Activated CD8-positive, alpha-beta memory T cell treated with anti-CD3 and anti-CD28 coated beads for 36 hours (primary cell): ENCODE data around the gene CAMK4. TPM values are rescaled to one million over a fixed set of nuclear protein-coding genes. Genes with fewer than 3 reads are reported as not detected.

Source experiments
- CTCF ChIA-PET: fragments of 350-600 bp; sonication (Branson Sonifier 250); formaldehyde crosslinking; loops from one replicate; lab custom pipeline; 2021; ENCODE audit warnings: antibody characterized with exemption; lab: Charles Lee
- POLR2A ChIA-PET: fragments of 350-600 bp; sonication (Branson Sonifier 250); formaldehyde crosslinking; loops from one replicate; lab custom pipeline; 2021; ENCODE audit warnings: antibody characterized with exemption; lab: Charles Lee
- total RNA-seq, 2 experiments: library from RNA; stranded (reverse); gene quantifications; one replicate each; pipeline ENCODE4 v1.2.3, GENCODE V29; 2021

Gene CAMK4
- total RNA-seq, 2 experiments from 2014 or later = 51.8 to 57.4 TPM

GRCh38 chr5:111486926-111487325 lies 262.7 kb downstream of the CAMK4 start:
- POLR2A ChIA-PET = no interaction called here
- CTCF ChIA-PET = no interaction called here

- POLR2A ChIA-PET = no interaction called here
- CTCF ChIA-PET = no interaction called here
Measured at GRCh38 chr5:111488353-111488752, 264.2 kb downstream of the CAMK4 start.

DNA sequence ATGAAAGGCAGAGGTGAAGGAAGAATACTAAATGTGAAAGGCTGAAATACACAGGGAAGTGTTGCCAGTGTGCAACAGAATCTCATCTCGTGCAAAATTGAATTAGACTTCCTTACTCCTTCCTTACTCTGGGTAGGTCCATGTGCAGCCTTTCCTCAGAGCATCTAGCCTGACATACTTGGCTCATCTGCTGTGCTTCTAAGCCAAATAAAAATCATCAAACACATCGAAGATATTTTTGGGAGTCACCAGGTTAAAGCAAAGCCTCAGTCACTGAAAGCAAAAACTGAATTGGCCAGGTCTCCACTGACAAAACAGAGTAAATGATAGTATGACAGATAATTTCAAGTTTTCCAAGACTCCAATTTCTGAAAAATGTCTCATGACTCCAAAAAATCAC lies 268.8 kb downstream of the CAMK4 start:
- ChIA-PET CTCF (no interaction called here), POLR2A (no interaction called here)

GRCh38 chr5:111494355-111494999 lies 270.3 kb downstream of the CAMK4 start:
- POLR2A ChIA-PET = no interaction called here
- CTCF ChIA-PET = interaction anchor here (0.6 kb wide), 1 partner anchor 17 kb away, joined by 4 read pairs; no protein-coding TSS in a partner anchor

DNA sequence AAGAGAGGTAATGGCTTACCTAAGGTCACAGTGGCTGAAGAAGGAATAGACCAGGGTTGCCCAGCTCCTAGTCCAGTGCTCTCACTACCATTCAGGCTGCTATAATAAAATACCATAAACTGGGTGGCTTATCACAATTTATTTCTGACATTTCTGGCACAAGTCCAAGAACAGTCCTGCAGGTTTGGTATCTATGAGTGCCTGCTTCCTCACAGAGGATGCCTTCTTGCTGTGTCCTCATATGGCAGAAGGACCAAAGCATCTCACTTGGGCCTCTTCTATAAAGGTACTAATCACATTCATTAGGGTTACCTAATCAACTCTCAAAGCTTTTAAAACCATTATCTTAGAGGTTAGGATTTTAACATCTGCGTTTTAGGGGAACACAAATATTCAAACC lies 271.0 kb downstream of the CAMK4 start:
- CTCF ChIA-PET = no interaction called here
- POLR2A ChIA-PET = no interaction called here

GRCh38 chr5:111498346-111498745 lies 274.2 kb downstream of the CAMK4 start:
- ChIA-PET CTCF (no interaction called here), POLR2A (no interaction called here)

- ChIA-PET POLR2A (no interaction called here), CTCF (no interaction called here)
Measured at GRCh38 chr5:111502956-111503355, 278.8 kb downstream of the CAMK4 start.

DNA sequence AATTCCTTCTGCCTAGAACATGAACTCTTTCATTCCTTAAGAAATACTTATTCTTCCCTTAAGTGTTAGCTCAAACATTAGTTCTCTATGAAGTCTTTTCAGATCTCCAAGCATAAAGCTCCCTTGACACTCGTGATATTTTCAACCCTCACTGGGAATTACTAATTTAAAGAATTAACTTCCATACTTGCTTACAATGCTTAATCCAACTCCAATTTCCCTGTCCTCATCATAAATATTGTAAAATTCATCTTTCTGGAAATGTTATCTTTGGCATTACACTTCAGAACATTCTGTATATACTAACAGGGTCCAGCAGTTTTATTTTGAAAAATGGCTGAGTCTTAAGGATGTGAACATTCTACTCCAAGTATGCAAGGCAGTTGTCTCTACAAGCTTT lies 280.9 kb downstream of the CAMK4 start:
- POLR2A ChIA-PET = no interaction called here
- CTCF ChIA-PET = no interaction called here

DNA sequence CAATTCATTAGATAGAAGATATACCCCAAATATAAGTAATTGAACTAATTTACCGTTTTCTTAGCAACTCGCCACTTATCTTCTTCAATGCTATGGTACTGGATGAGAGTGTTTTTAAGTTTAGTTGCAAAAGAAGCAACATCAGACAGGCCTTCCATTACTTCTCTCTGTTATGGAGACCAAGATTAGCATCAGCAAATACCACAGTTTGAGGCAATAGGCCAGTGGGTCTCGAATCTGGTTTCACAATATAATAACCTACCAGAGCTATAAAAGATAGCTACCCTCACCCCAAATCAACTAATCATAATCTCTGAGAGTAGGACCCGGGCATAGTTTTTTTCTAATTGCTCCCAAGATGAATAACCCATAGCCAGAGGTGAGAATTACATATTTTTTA lies 283.1 kb downstream of the CAMK4 start:
- CTCF ChIA-PET = no interaction called here
- POLR2A ChIA-PET = no interaction called here

DNA sequence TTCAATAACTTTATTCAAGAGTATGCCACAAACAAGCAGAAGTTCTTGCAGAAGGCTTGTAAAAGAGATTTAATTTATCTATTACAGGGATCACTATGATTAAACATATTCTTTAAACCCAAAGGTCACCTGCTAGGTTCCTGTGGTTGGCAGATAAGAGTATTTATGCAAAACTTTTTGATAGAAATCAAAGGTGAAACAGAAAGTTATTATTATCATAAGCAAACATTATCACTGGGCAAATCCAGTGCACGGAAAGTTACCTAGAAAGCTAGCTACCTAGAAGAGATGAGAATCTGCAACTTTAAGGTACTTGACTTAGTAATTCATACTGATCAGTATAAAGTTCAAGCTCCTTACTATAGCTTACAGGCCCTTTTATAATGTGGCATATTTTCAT lies 284.9 kb downstream of the CAMK4 start:
- ChIA-PET CTCF (no interaction called here), POLR2A (no interaction called here)

- POLR2A ChIA-PET = interaction anchor here (1.2 to 1.5 kb wide), 2 partner anchors 12 to 19 kb away, joined by 3 to 8 read pairs; no protein-coding TSS in a partner anchor
- CTCF ChIA-PET = interaction anchor here (0.6 kb wide), 1 partner anchor 17 kb away, joined by 4 read pairs; no protein-coding TSS in a partner anchor
Measured at GRCh38 chr5:111511174-111511830, 287.1 kb downstream of the CAMK4 start.

GRCh38 chr5:111511831-111512374 lies 287.7 kb downstream of the CAMK4 start:
- ChIA-PET POLR2A (interaction anchor here (1.1 to 1.5 kb wide), 3 partner anchors 12 to 649 kb away, joined by 3 to 8 read pairs (median 3); no protein-coding TSS in a partner anchor), CTCF (interaction anchor here (0.6 kb wide), 1 partner anchor 18 kb away, joined by 4 read pairs; no protein-coding TSS in a partner anchor)

- ChIA-PET POLR2A (interaction anchor here (1.1 to 1.5 kb wide), 3 partner anchors 13 to 648 kb away, joined by 3 to 8 read pairs (median 3); no protein-coding TSS in a partner anchor), CTCF (no interaction called here)
Measured at GRCh38 chr5:111512375-111513130, 288.4 kb downstream of the CAMK4 start, which contains the start of gene STARD4. TSS of gene STARD4 (minus strand) at chr5:111512535. CDS start at chr5:111507433, 5,102 bp downstream.

GRCh38 chr5:111513131-111513520 lies 288.9 kb downstream of the CAMK4 start:
- ChIA-PET POLR2A (interaction anchor here (1.1 kb wide), 1 partner anchor 648 kb away, joined by 3 read pairs; no protein-coding TSS in a partner anchor), CTCF (no interaction called here)

- POLR2A ChIA-PET = no interaction called here
- CTCF ChIA-PET = no interaction called here
Measured at GRCh38 chr5:111514087-111514486, 289.9 kb downstream of the CAMK4 start.

DNA sequence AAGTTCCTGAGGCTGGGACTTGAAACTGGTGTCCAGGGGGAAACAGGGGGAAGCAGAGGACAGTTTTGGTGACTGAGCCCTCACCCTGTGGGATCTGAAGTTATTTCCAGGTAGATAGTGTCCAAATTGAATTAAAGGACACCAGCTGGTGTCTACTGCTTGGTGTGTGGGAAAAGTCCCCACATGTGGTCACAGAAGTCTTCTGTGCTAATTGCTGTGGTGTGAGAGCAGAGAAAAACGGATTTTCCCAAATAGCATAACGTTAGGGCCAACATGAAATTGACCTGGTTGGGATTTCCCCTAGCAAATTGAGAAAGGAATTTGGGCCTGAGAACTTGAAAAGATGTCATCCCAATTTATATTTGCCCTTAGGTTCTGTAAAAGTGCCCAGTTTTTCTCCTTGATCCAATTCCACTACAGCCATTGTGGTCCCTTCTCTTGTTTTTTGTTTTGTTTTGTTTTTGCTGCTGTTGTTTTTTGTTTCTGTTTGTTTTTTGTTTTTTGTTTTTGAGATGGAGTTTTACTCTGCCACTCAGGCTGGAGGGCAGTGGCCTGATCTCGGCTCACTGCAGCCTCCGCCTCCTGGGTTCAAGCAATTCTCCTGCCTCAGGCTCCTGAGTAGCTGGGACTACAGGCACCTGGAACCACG lies 293.8 kb downstream of the CAMK4 start:
- CTCF ChIA-PET = interaction anchor here (0.8 kb wide), 1 partner anchor 13 kb away, joined by 3 read pairs; no protein-coding TSS in a partner anchor

DNA sequence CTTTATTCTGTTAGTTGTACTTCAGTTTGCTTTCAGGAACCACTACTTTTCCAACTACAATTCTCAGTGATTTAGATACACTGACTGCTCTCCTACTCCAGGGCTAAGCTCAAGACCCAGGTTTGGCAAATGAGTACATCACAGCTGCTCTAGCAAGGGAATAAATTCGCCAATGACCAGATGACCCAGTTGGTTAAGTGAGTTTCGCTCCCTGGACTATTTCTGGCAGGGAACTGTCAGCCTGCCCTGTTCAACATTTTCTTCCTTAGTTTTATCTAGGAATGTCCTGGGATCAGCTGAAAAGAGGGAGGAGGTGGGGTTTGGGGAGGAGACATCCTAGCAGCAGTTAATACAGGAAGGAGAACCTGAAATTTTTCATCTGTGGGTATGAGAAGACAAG lies 294.6 kb downstream of the CAMK4 start:
- CTCF ChIA-PET = interaction anchor here (0.7 to 0.8 kb wide), 2 partner anchors 13 to 628 kb away, joined by 3 read pairs; no protein-coding TSS in a partner anchor
- POLR2A ChIA-PET = no interaction called here

More for the DNA sequence above, 293.8 kb downstream of the CAMK4 start:
- POLR2A ChIA-PET = no interaction called here

GRCh38 chr5:111520908-111521307 lies 296.7 kb downstream of the CAMK4 start:
- POLR2A ChIA-PET = no interaction called here
- CTCF ChIA-PET = no interaction called here

DNA sequence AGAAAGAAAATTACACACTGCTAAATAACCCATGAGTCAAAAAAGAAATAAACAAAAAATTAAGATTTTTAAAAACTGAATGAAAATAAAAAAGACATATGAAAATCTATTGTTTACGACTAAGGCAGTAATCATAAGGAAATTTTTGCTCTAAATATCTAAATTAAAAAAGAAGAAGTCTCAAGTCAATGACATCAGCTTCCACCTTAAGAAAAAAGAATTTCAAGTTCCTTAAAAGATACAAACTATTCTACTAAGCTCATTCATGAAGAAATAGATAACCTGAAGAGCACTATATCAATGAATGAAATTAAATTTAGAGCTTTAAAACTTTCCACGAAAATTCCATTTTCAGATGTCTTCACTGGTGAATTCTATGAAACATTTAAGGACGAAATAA lies 303.9 kb downstream of the CAMK4 start:
- POLR2A ChIA-PET = no interaction called here

More for the DNA sequence above, 303.9 kb downstream of the CAMK4 start:
- CTCF ChIA-PET = no interaction called here
